H9 (cell line): ENCODE results near the gene ERO1B. TPM values are rescaled to one million over a fixed set of nuclear protein-coding genes. Genes with fewer than 3 reads are reported as not detected.

Experiments
- DNase-seq: peaks from one replicate; pipeline ENCODE4 v3.0.0-alpha.2; 2017
- H2AFZ ChIP-seq: one replicate; pipeline ENCODE4 v1.6.1; 2013; ENCODE audit warnings: mild to moderate bottlenecking, low read length, control low read depth, moderate library complexity
- H2AK5ac ChIP-seq: 2 replicates; pipeline ENCODE4 v1.6.1; 2013; ENCODE audit warnings: low read length, control low read depth, mixed read lengths; ENCODE audit not compliant: insufficient read length
- H2BK120ac ChIP-seq: one replicate; pipeline ENCODE4 v1.6.1; 2013; ENCODE audit warnings: low read depth, mild to moderate bottlenecking, low read length, control low read depth, inconsistent platforms; ENCODE audit not compliant: poor library complexity, severe bottlenecking
- H2BK12ac ChIP-seq: 2 replicates; pipeline ENCODE4 v1.6.1; 2013; ENCODE audit warnings: low read length, control low read depth, mixed read lengths, low read depth; ENCODE audit not compliant: insufficient read length
- H2BK15ac ChIP-seq: 2 replicates; pipeline ENCODE4 v1.6.1; 2013; ENCODE audit warnings: low read depth, low read length, control low read depth
- H2BK20ac ChIP-seq: one replicate; pipeline ENCODE4 v1.6.1; 2013; ENCODE audit warnings: low read depth, mild to moderate bottlenecking, low read length, control low read depth, inconsistent platforms; ENCODE audit not compliant: poor library complexity, severe bottlenecking
- H2BK5ac ChIP-seq: 2 replicates; pipeline ENCODE4 v1.6.1; 2013; ENCODE audit warnings: low read length, control low read depth, mixed read lengths; ENCODE audit not compliant: insufficient read length
- H3K14ac ChIP-seq: 2 replicates; pipeline ENCODE4 v1.6.1; 2013; ENCODE audit warnings: low read length, control low read depth; ENCODE audit not compliant: insufficient read depth
- H3K18ac ChIP-seq: 2 replicates; pipeline ENCODE4 v1.6.1; 2013; ENCODE audit warnings: low read depth, mild to moderate bottlenecking, mixed read lengths, low read length, control low read depth; ENCODE audit not compliant: insufficient read length
- H3K23ac ChIP-seq: 2 replicates; pipeline ENCODE4 v1.6.1; 2013; ENCODE audit warnings: low read length, control low read depth, mixed read lengths, low read depth; ENCODE audit not compliant: insufficient read length
- H3K23me2 ChIP-seq: 2 replicates; pipeline ENCODE4 v1.6.1; 2013; ENCODE audit warnings: low read depth, mild to moderate bottlenecking, mixed read lengths, low read length, control low read depth; ENCODE audit not compliant: insufficient read length, poor library complexity, severe bottlenecking
- H3K27ac ChIP-seq: 2 replicates; pipeline ENCODE4 v1.5.1; 2013; ENCODE audit warnings: low read length, control low read depth, mixed read lengths, low read depth; ENCODE audit not compliant: insufficient read length
- H3K27me3 ChIP-seq: 2 replicates; pipeline ENCODE4 v1.6.1; 2013; ENCODE audit warnings: low read length, control low read depth, inconsistent platforms; ENCODE audit not compliant: insufficient read depth
- H3K4ac ChIP-seq: 2 replicates; pipeline ENCODE4 v1.6.1; 2013; ENCODE audit warnings: low read depth, mild to moderate bottlenecking, control low read depth, inconsistent platforms, low read length, moderate library complexity
- H3K4me1 ChIP-seq: 2 replicates; pipeline ENCODE4 v1.6.1; 2013; ENCODE audit warnings: low read length, control low read depth, inconsistent platforms; ENCODE audit not compliant: insufficient read depth
- H3K4me2 ChIP-seq: 2 replicates; pipeline ENCODE4 v1.6.1; 2013; ENCODE audit warnings: low read length, control low read depth, mixed read lengths; ENCODE audit not compliant: insufficient read length, insufficient read depth
- H3K56ac ChIP-seq: 2 replicates; pipeline ENCODE4 v1.6.1; 2013; ENCODE audit warnings: low read depth, mild to moderate bottlenecking, mixed read lengths, low read length, control low read depth; ENCODE audit not compliant: insufficient read length
- H3K79me1 ChIP-seq: 2 replicates; pipeline ENCODE4 v1.6.1; 2013; ENCODE audit warnings: low read depth, mild to moderate bottlenecking, moderate library complexity, low read length, control low read depth, inconsistent platforms; ENCODE audit not compliant: insufficient read depth, poor library complexity, severe bottlenecking
- H3K79me2 ChIP-seq: 2 replicates; pipeline ENCODE4 v1.6.1; 2013; ENCODE audit warnings: low read length, control low read depth, inconsistent platforms; ENCODE audit not compliant: insufficient read depth
- H3K9ac ChIP-seq: 2 replicates; pipeline ENCODE4 v1.6.1; 2013; ENCODE audit warnings: low read length, control low read depth, mixed read lengths; ENCODE audit not compliant: insufficient read length; ENCODE audit errors: extremely low read depth
- H3K9me3 ChIP-seq: one replicate; pipeline ENCODE4 v1.6.1; 2013; ENCODE audit warnings: low read depth, low read length, inconsistent platforms; ENCODE audit not compliant: control insufficient read depth
- H3T11ph ChIP-seq: one replicate; pipeline ENCODE4 v1.6.1; 2013; ENCODE audit warnings: mild to moderate bottlenecking, low read length, control low read depth, inconsistent platforms
- H4K20me1 ChIP-seq: one replicate; pipeline ENCODE4 v1.6.1; 2013; ENCODE audit not compliant: control insufficient read depth, insufficient read length, insufficient read depth
- H4K5ac ChIP-seq: 2 replicates; pipeline ENCODE4 v1.6.1; 2013; ENCODE audit warnings: low read depth, mild to moderate bottlenecking, mixed read lengths, low read length, control low read depth; ENCODE audit not compliant: insufficient read length
- H4K8ac ChIP-seq: replicated peaks from 2 replicates; pipeline ENCODE4 v1.6.1; 2013; ENCODE audit warnings: low read length, control low read depth, mixed read lengths, low read depth; ENCODE audit not compliant: insufficient read length
- H4K91ac ChIP-seq: 2 replicates; pipeline ENCODE4 v1.6.1; 2013; ENCODE audit warnings: low read depth, mild to moderate bottlenecking, moderate library complexity, mixed read lengths, low read length, control low read depth; ENCODE audit not compliant: insufficient read length
- H3K27ac Mint-ChIP-seq, 3 experiments: 2 replicates in 2 of 3; 3 replicates in 1 of 3; pipeline ENCODE4 v1.8.0; 2020 to 2021; ENCODE audit warnings: mixed read lengths in 3 of 3, mild to moderate bottlenecking in 1 of 3, moderate library complexity in 1 of 3
- H3K27me3 Mint-ChIP-seq: 2 replicates; pipeline ENCODE4 v1.8.0; 2021; ENCODE audit warnings: low read depth, mild to moderate bottlenecking, moderate library complexity, mixed read lengths
- H3K36me3 Mint-ChIP-seq, 3 experiments: 2 replicates in 2 of 3; 3 replicates in 1 of 3; pipeline ENCODE4 v1.8.0; 2020 to 2021; ENCODE audit warnings: low read depth in 3 of 3, mixed read lengths in 3 of 3; ENCODE audit not compliant: insufficient read depth in 1 of 3
- H3K4me1 Mint-ChIP-seq, 2 experiments: 2 replicates each; pipeline ENCODE4 v1.8.0; 2020; ENCODE audit warnings: mixed read lengths in 2 of 2
- H3K4me3 Mint-ChIP-seq, 2 experiments: 2 replicates in 1 of 2; 3 replicates in 1 of 2; pipeline ENCODE4 v1.8.0; 2020 to 2021; ENCODE audit warnings: mild to moderate bottlenecking in 2 of 2, mixed read lengths in 2 of 2, moderate library complexity in 1 of 2
- H3K9me3 Mint-ChIP-seq, 2 experiments: 2 replicates in 1 of 2; 3 replicates in 1 of 2; pipeline ENCODE4 v1.8.0; 2020; ENCODE audit warnings: mild to moderate bottlenecking in 2 of 2, mixed read lengths in 2 of 2, moderate library complexity in 1 of 2
- CTCF ChIP-seq: fragments of 200-600 bp; sonication (generic); conservative IDR thresholded peaks from 3 replicates; pipeline ENCODE4 v1.8.0; 2021; ENCODE audit warnings: antibody characterized with exemption, mild to moderate bottlenecking
- WGBS: extraction: QIAGEN DNeasy Blood & Tissue Kit; methylation state at CpG from one replicate; pipeline ENCODE4 v1.1.7; 2013; ENCODE audit warnings: missing lambda C conversion rate, low lambda C conversion rate, mixed read lengths; ENCODE audit not compliant: insufficient read length; ENCODE audit errors: extremely low coverage; 5-methylcytosine and 5-hydroxymethylcytosine counted together
- total RNA-seq: library from RNA; stranded (reverse); gene quantifications from 2 replicates; pipeline ENCODE4 v1.2.1, GENCODE V29; 2021

Gene ERO1B
- total RNA-seq, 1 experiment from 2014 or later = 1.5 TPM

DNA sequence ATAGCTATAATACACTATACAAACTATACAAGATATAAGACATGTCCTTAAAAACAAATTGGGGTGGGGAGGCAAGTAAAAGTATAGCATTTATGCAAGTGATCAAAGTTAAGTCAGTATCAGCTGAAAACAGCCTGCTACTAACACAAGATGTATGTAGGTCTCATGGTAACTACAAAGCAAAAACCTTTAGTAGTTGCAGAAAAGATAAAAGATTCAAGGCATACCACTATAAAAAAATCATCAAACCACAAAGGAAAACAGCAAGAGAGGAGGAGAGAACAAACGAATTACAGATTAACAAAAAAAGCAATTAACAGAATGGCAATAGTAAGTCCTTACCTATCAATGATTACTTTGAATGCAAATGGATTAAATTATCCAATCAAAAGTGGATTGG lies 22.7 kb downstream of the ERO1B start:
- no peak overlapping the region for H3K27ac ChIP-seq
- no peaks in the 10 kb centered on the region for H3K23me2 ChIP-seq
- no peaks in the 10 kb centered on the region for H3K79me1 ChIP-seq
- H3K18ac ChIP-seq = no peak overlapping the region
- H2BK15ac ChIP-seq = no peak overlapping the region
- no peaks in the 10 kb centered on the region for H3K4me1 ChIP-seq
- H2BK120ac ChIP-seq = no peak overlapping the region
- no peak overlapping the region for H2AFZ ChIP-seq
- no peak overlapping the region for H4K8ac ChIP-seq
- no peak for DNase-seq
- H3K4me2 ChIP-seq = no peak overlapping the region
- no peak overlapping the region for H3K9ac ChIP-seq
- no peak overlapping the region for H3K23ac ChIP-seq
- no peaks in the 10 kb centered on the region for H3K79me2 ChIP-seq
- no peak overlapping the region for H2BK20ac ChIP-seq
- no CpG with 5 or more reads among the region's 1 CpG for WGBS
- no peak overlapping the region for H2AK5ac ChIP-seq
- Mint-ChIP-seq H3K27ac (no peak overlapping the region), H3K9me3 (peaks cover 23 to 35% of the 10 kb centered on the region in 2 experiments), H3K27me3 (no peaks in the 10 kb centered on the region; the same call in 1 of the 2 replicates), H3K36me3 (peaks cover 12 to 34% (median 20%) of the 10 kb centered on the region in 3 experiments), H3K4me3 (no peak overlapping the region), H3K4me1 (no peaks in the 10 kb centered on the region)
- no peak overlapping the region for H3K56ac ChIP-seq
- no peak overlapping the region for H3K14ac ChIP-seq
- H3K27me3 ChIP-seq = no peaks in the 10 kb centered on the region
- TF ChIP-seq CTCF = no peak
- no peak overlapping the region for H2BK12ac ChIP-seq
- no peaks in the 10 kb centered on the region for H3K9me3 ChIP-seq
- no peak overlapping the region for H3K4ac ChIP-seq
- no peaks in the 10 kb centered on the region for H4K20me1 ChIP-seq
- no peak overlapping the region for H3T11ph ChIP-seq
- no peak overlapping the region for H4K5ac ChIP-seq
- H4K91ac ChIP-seq = no peak overlapping the region
- H2BK5ac ChIP-seq = no peak overlapping the region
